GM21576 (cell line): ENCODE data around the gene USP34.

Experiments
- ATAC-seq: cut with Tn5 transposase; IDR thresholded peaks from one replicate; pipeline ENCODE4 v1.9.1; 2021; ENCODE audit warnings: mild to moderate bottlenecking, moderate library complexity; ENCODE audit not compliant: unreplicated experiment

USP34 gene

GRCh38 chr2:61379521-61379920 is 91.4 kb downstream of the USP34 start:
- no peak for ATAC-seq

- no peak for ATAC-seq
These were observed 92.6 kb downstream of the USP34 start for GRCh38 chr2:61378281-61378680.

- no peak for ATAC-seq
These were observed 93.8 kb downstream of the USP34 start for GRCh38 chr2:61377046-61377445.

GRCh38 chr2:61376211-61376610 is 94.7 kb downstream of the USP34 start:
- ATAC-seq, result no peak

- no peak for ATAC-seq
These were observed 99.9 kb downstream of the USP34 start for GRCh38 chr2:61371027-61371426.

- no peak for ATAC-seq
These were observed 101.9 kb downstream of the USP34 start for GRCh38 chr2:61368687-61369665.

GRCh38 chr2:61367177-61367576 is 103.7 kb downstream of the USP34 start:
- no peak for ATAC-seq

GRCh38 chr2:61363580-61363979 is 107.3 kb downstream of the USP34 start:
- no peak for ATAC-seq

- ATAC-seq, result no peak
These were observed 108.0 kb downstream of the USP34 start for GRCh38 chr2:61362873-61363272.

GRCh38 chr2:61361068-61361467 is 109.8 kb downstream of the USP34 start:
- ATAC-seq, result no peak

GRCh38 chr2:61359058-61359457 is 111.8 kb downstream of the USP34 start:
- ATAC-seq, result no peak

- ATAC-seq, result no peak
These were observed 113.2 kb downstream of the USP34 start for GRCh38 chr2:61357681-61358080.

- ATAC-seq, result no peak
These were observed 113.9 kb downstream of the USP34 start for GRCh38 chr2:61356958-61357350.

- ATAC-seq, result no peak
These were observed 114.5 kb downstream of the USP34 start for GRCh38 chr2:61356261-61356957.

- no peak for ATAC-seq
These were observed 116.2 kb downstream of the USP34 start for GRCh38 chr2:61354543-61355197.

- ATAC-seq, result no peak
These were observed 117.0 kb downstream of the USP34 start for GRCh38 chr2:61353909-61354308.

GRCh38 chr2:61350777-61351176 is 120.1 kb downstream of the USP34 start:
- no peak for ATAC-seq

GRCh38 chr2:61343141-61343540 is 127.7 kb downstream of the USP34 start:
- ATAC-seq, result no peak

- ATAC-seq, result no peak
These were observed 130.6 kb downstream of the USP34 start for GRCh38 chr2:61340242-61340641.

- ATAC-seq, result no peak
These were observed 132.4 kb downstream of the USP34 start for GRCh38 chr2:61338447-61338846.

- no peak for ATAC-seq
These were observed 135.7 kb downstream of the USP34 start for GRCh38 chr2:61335187-61335586.

GRCh38 chr2:61334466-61334865 is 136.4 kb downstream of the USP34 start:
- no peak for ATAC-seq
